ENCODE measurements around the gene TNNI2.

TNNI2 gene

GRCh38 chr11:1858576-1858975, 19.8 kb downstream of the TNNI2 start:
- Histone ChIP-seq H3K4me3 (replicated peaks; ENCODE audit: low read depth, low read length) (no peak overlapping the region), H3K36me3 (ENCODE audit: control insufficient read depth, insufficient read depth, low read length) (peaks cover 32% of the 10 kb centered on the region), H3K27me3 (replicated peaks; ENCODE audit: control insufficient read depth, insufficient read depth, low read length) (no peaks in the 10 kb centered on the region)
- no peak for DNase-seq (ENCODE audit: extremely low read depth, insufficient read length)
- TF ChIP-seq CTCF (IDR thresholded peaks at IDR 0.05; ENCODE audit: insufficient read depth, low read length, poor library complexity, severe bottlenecking): no peak

GRCh38 chr11:1859004-1859403, 20.2 kb downstream of the TNNI2 start:
- DNase-seq (ENCODE audit: extremely low read depth, insufficient read length): no peak
- Histone ChIP-seq H3K36me3 (ENCODE audit: control insufficient read depth, insufficient read depth, low read length) (peaks cover 34% of the 10 kb centered on the region), H3K4me3 (replicated peaks; ENCODE audit: low read depth, low read length) (no peak overlapping the region), H3K27me3 (replicated peaks; ENCODE audit: control insufficient read depth, insufficient read depth, low read length) (no peaks in the 10 kb centered on the region)
- TF ChIP-seq CTCF (IDR thresholded peaks at IDR 0.05; ENCODE audit: insufficient read depth, low read length, poor library complexity, severe bottlenecking): no peak

- Histone ChIP-seq H3K36me3 (ENCODE audit: control insufficient read depth, insufficient read depth, low read length) (peaks cover 35% of the 10 kb centered on the region), H3K27me3 (replicated peaks; ENCODE audit: control insufficient read depth, insufficient read depth, low read length) (no peaks in the 10 kb centered on the region), H3K4me3 (replicated peaks; ENCODE audit: low read depth, low read length) (no peak overlapping the region)
- no peak for TF ChIP-seq CTCF (IDR thresholded peaks at IDR 0.05; ENCODE audit: insufficient read depth, low read length, poor library complexity, severe bottlenecking)
- DNase-seq (ENCODE audit: extremely low read depth, insufficient read length): no peak
Measured at GRCh38 chr11:1860108-1860507, 21.3 kb downstream of the TNNI2 start.

GRCh38 chr11:1861435-1862411, 22.9 kb downstream of the TNNI2 start:
- no peak for DNase-seq (ENCODE audit: extremely low read depth, insufficient read length)
- no peak overlapping the region for H3K4me3 ChIP-seq (replicated peaks; ENCODE audit: low read depth, low read length)
- peaks cover 40% of the 10 kb centered on the region for H3K36me3 ChIP-seq (ENCODE audit: control insufficient read depth, insufficient read depth, low read length)
- no peak for TF ChIP-seq CTCF (IDR thresholded peaks at IDR 0.05; ENCODE audit: insufficient read depth, low read length, poor library complexity, severe bottlenecking)
- H3K27me3 ChIP-seq (replicated peaks; ENCODE audit: control insufficient read depth, insufficient read depth, low read length): no peaks in the 10 kb centered on the region

- Histone ChIP-seq H3K4me3 (replicated peaks; ENCODE audit: low read depth, low read length) (no peak overlapping the region), H3K36me3 (ENCODE audit: control insufficient read depth, insufficient read depth, low read length) (peaks cover 38% of the 10 kb centered on the region), H3K27me3 (replicated peaks; ENCODE audit: control insufficient read depth, insufficient read depth, low read length) (no peaks in the 10 kb centered on the region)
- no peak for DNase-seq (ENCODE audit: extremely low read depth, insufficient read length)
- no peak for TF ChIP-seq CTCF (IDR thresholded peaks at IDR 0.05; ENCODE audit: insufficient read depth, low read length, poor library complexity, severe bottlenecking)
Measured at GRCh38 chr11:1862588-1863351, 24.0 kb downstream of the TNNI2 start.

Measured in GM06990 (cell line).